HAP-1 (cell line): ENCODE measurements around the gene DIP2C.
"Not testable (repeated sequence)": the region's sequence is repeated elsewhere in the genome, so short reads cannot be mapped to it uniquely, and the experiment has no call there.

Experiments
- DNase-seq, 2 experiments: peaks; one replicate each; pipeline ENCODE4 v3.0.0-alpha.2; 2016 to 2020; ENCODE audit warnings: low spot score in 2 of 2
- H3K27me3 ChIP-seq: fragments of 250-450 bp; sonication (Bioruptor Pico); 2 replicates; pipeline ENCODE4 v1.5.1; 2020; ENCODE audit warnings: low read depth, mild to moderate bottlenecking, moderate library complexity
- H3K36me3 ChIP-seq: fragments of 250-450 bp; sonication (Bioruptor Pico); replicated peaks from 2 replicates; pipeline ENCODE4 v1.5.1; 2020; ENCODE audit warnings: mild to moderate bottlenecking
- H3K4me1 ChIP-seq: fragments of 250-450 bp; sonication (Bioruptor Pico); 2 replicates; pipeline ENCODE4 v1.5.1; 2020; ENCODE audit warnings: mild to moderate bottlenecking
- H3K4me3 ChIP-seq: fragments of 250-450 bp; sonication (Bioruptor Pico); 2 replicates; pipeline ENCODE4 v1.5.1; 2020; ENCODE audit warnings: mild to moderate bottlenecking, moderate library complexity
- H3K9me3 ChIP-seq: fragments of 250-450 bp; sonication (Bioruptor Pico); 2 replicates; pipeline ENCODE4 v1.5.1; 2020; ENCODE audit warnings: mild to moderate bottlenecking, moderate library complexity
- in situ Hi-C: fragments of 300-500 bp; cut with MboI; formaldehyde crosslinking; loops from 3 replicates; pipeline ENCODE4 v1.14.3; 2020; ENCODE audit warnings: low sequenced_read_pairs, inconsistent platforms, mixed read lengths

The DIP2C gene

DNA sequence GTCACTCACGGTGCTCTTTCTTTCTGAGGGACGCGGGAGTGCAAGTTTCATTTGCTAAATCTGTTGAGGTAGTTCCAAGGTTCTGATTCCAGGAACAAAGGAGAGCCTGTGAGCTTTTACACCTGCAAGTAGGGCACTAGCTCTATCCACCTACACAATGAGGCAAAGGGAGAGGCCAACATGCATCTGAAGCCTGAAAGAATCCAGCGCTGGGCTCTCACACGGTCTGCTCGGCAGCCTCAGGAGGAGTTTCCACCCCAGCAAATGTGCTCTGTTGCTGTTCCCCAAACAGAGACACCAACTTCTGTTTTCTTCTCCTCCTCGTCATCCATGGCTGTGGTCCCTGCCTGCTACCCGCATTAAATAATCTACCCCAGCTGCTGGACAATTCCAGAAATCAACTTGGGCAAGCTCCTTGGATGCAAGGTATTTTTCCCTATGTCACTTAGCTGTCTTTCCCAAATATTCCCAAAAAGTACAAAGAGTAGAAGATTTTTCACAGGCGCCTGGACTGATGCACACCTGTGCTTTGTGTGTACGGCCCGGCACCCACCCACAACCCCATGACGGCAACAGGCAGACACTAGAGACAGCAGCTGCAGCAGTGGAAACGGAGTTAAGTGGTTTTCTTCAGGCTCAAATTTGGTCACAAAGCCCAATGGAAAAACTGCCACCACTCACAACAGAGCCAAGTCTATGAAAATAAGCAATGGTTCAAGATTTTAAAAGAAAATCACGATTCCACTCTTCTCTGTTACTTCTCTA is 377.4 kb downstream of the DIP2C start:
- Histone ChIP-seq H3K4me1 (no peaks in the 10 kb centered on the region), H3K36me3 (no peaks in the 10 kb centered on the region), H3K9me3 (no peaks in the 10 kb centered on the region), H3K4me3 (no peak overlapping the region), H3K27me3 (no peaks in the 10 kb centered on the region)
- in situ Hi-C loops: no loop called here
- DNase-seq: no peak

DNA sequence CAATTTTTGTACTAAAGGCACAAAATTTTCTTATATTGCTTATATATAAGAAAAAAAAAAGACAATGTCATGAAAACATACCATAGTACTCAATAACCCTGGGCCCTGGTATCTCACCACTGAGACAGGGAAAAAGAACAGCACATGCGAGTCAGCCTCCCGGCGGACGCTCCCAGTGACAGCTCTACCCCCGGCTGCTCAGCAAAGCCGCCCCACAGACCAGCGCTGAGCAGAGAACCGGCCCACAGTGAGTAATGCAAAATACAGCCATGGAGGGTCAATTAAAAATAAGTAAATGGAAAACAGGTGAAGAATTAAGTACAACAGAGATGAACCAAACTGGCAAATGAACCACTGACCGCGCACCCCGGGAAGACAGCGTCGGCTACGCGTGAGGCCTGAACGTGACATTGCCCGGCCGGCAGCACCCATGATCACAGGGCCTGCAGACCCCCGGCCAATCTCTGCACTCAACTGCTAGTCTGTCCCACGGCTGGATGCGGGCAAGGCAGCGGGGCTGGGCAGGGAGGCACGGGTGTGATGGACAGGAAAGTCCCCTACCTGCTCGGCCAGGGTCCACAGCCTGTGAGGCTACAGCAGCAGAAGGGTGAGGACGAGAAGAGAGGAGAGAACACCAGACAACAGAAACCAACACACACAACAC is 378.4 kb downstream of the DIP2C start:
- DNase-seq: no peak
- Histone ChIP-seq H3K4me3 (no peak overlapping the region), H3K4me1 (no peaks in the 10 kb centered on the region), H3K36me3 (no peaks in the 10 kb centered on the region), H3K9me3 (no peaks in the 10 kb centered on the region), H3K27me3 (no peaks in the 10 kb centered on the region)
- in situ Hi-C loops: no loop called here

DNA sequence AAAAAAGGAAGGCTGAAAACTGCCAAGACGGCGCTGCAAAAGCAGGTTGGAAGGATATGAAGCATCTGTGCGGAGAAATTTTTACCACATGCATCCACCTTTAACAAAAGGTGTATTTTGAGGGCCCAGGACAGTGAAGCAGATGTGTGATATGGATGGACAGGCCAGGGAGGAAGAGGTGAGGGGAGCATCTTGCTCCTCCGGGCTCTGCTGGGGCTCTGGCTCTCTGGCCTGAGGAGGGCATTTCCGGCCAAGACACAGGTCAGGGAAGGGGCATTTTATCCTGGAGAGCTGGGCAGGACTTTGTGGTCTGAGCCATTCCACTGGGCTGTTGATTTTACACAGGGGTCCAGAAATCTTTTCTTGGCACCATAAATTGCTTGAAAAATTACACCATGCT is 379.1 kb downstream of the DIP2C start:
- Histone ChIP-seq H3K9me3 (no peaks in the 10 kb centered on the region), H3K27me3 (no peaks in the 10 kb centered on the region), H3K4me3 (no peak overlapping the region), H3K36me3 (no peaks in the 10 kb centered on the region), H3K4me1 (no peaks in the 10 kb centered on the region)
- in situ Hi-C loops: no loop called here
- no peak for DNase-seq

DNA sequence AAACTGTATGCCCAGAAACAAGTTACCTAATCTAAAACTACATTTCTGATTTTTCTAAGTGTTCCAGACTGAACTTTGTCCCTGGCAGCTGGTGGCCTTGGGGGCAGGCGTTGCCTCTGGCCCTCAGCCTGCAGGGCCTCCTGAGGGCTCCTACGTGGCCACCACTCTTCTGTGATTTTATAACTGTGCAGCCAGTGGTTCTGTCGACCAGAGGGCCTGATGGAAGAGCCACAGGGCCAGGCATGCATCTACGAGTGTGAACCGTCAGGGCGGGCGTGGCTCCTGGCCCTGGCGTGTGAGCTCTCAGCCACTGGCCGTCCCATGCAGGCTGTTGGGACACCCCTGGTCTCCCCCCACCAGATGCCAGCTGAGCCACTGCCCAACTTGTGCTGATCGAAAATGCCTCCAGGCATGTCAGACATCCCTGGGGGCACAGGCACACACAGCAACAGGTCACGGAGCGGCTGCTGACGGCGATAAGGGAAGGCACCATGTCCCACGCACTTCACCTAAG is 380.8 kb downstream of the DIP2C start:
- no peak overlapping the region for H3K4me3 ChIP-seq
- no peaks in the 10 kb centered on the region for H3K9me3 ChIP-seq
- DNase-seq: no peak
- no peaks in the 10 kb centered on the region for H3K4me1 ChIP-seq
- H3K27me3 ChIP-seq: no peaks in the 10 kb centered on the region
- in situ Hi-C loops: no loop called here
- H3K36me3 ChIP-seq: no peaks in the 10 kb centered on the region

DNA sequence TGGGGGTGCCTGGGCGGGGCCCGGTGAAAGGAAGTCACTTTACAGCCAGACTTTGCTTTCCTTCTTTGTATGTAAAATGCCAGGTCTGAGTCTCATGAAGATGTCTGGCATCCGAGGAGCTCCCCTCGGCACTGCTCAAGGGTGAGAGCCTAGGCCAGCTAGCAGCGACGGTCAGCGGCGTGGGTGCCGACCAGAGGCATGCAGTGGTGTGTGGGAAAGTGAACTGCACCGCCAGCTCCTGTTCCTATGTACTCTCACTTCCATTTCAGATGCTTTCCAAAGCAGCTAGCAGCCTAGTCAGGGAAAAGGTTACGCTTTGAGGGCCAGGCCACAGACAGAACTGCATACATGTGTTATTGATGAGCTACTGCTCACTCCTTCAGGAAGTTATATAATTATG is 381.4 kb downstream of the DIP2C start:
- in situ Hi-C loops: no loop called here
- Histone ChIP-seq H3K27me3 (no peaks in the 10 kb centered on the region), H3K4me3 (no peak overlapping the region), H3K4me1 (no peaks in the 10 kb centered on the region), H3K36me3 (no peaks in the 10 kb centered on the region), H3K9me3 (no peaks in the 10 kb centered on the region)
- no peak for DNase-seq

DNA sequence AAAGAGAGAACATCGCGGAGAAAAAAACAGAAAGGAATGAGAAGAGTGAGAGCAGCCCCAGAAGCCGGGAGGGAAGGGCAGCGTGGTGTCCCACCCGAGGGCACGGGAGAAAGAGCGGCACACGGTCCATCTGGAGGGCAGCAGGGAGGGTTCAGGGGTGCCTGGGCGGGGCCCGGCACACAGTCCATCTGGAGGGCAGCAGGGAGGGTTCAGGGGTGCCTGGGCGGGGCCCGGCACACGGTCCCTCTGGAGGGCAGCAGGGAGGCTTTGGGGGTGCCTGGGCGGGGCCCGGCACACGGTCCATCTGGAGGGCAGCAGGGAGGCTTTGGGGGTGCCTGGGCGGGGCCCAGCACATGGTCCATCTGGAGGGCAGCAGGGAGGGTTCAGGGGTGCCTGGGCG is 381.8 kb downstream of the DIP2C start:
- Histone ChIP-seq H3K4me1 (no peaks in the 10 kb centered on the region), H3K4me3 (no peak overlapping the region), H3K36me3 (no peaks in the 10 kb centered on the region), H3K27me3 (no peaks in the 10 kb centered on the region), H3K9me3 (no peaks in the 10 kb centered on the region)
- in situ Hi-C loops: no loop called here
- no peak for DNase-seq

DNA sequence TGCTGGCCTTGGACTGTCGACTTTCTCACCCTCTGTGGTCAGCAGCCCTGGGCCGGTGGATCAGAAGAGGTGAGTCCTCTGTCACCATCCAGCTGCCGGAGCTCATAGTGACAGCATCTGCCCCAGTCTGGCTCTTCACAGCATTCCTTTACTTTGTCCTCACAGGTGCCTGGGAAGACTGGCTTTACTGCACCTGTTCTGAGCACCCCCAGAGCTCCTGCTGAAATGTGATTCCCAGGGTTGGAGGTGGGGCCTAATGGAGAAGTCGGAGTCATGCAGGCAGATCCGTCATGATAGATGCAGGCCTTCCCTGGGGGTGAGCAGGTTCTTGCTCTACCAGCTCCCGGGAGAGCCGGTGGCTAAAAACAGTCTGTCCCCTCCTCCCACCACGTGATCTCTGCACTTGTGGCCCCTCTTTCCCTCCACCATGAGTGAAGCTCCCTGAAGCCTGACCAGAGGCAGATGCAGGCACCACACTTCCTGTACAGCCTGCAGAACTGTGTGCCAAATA is 382.7 kb downstream of the DIP2C start:
- Histone ChIP-seq H3K9me3 (no peaks in the 10 kb centered on the region), H3K4me1 (no peaks in the 10 kb centered on the region), H3K36me3 (no peaks in the 10 kb centered on the region), H3K4me3 (no peak overlapping the region), H3K27me3 (no peaks in the 10 kb centered on the region)
- in situ Hi-C loops: no loop called here
- DNase-seq: no peak

DNA sequence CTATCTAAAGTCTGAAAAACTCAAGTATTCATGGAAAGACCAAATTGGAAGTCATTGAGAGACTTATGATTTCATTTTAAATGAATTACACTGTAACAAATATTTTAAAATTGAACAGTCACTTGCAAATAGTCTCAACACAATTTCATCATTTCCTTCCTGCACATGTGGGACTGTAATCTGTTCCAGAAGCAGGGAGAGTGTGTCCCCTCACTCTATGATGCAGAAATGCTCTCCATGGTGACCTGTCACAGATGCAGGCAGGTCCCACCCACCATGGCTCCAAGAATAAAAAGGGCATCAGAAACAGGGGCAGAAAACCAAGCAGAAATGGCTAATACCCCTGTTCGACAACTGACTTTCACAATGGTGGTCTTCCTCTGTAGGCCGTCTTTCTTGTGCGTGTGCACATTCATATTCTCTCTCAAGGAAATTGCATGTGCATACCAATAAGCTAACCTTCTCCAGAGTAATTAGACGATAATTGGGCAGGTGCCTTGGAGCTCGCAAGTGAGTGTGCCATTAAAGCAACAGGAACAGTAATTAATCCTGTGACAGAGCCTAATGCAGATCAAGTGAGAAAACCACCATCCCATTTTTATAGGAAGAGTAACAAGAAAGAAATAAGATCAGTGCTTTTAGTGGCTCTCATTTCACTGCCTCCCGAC is 383.3 kb downstream of the DIP2C start:
- H3K36me3 ChIP-seq: no peaks in the 10 kb centered on the region
- in situ Hi-C loops: no loop called here
- no peak for DNase-seq

DNA sequence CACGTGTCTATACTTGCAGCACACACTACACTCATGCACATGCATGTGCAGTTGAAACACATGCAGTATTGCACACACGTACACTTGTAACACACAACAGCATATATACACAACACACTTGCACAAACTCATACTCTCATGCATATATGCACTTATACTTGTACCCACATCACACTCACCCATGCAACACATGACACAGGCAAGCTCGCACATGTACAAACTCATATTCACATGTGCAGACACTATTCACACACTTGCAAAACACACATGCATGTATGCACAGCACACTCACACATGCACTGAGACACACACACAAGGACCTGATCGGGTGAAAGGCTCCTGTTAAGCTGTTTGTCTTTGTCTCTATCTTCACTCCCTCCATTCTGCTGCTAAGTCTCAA is 384.4 kb downstream of the DIP2C start:
- no peaks in the 10 kb centered on the region for H3K9me3 ChIP-seq
- no peaks in the 10 kb centered on the region for H3K4me1 ChIP-seq
- H3K4me3 ChIP-seq: no peak overlapping the region
- DNase-seq: no peak
- in situ Hi-C loops: no loop called here
- no peaks in the 10 kb centered on the region for H3K27me3 ChIP-seq
- H3K36me3 ChIP-seq: no peaks in the 10 kb centered on the region

More for the DNA sequence above, 383.3 kb downstream of the DIP2C start:
- Histone ChIP-seq H3K9me3 (no peaks in the 10 kb centered on the region), H3K27me3 (no peaks in the 10 kb centered on the region), H3K4me3 (no peak overlapping the region), H3K4me1 (no peaks in the 10 kb centered on the region)

DNA sequence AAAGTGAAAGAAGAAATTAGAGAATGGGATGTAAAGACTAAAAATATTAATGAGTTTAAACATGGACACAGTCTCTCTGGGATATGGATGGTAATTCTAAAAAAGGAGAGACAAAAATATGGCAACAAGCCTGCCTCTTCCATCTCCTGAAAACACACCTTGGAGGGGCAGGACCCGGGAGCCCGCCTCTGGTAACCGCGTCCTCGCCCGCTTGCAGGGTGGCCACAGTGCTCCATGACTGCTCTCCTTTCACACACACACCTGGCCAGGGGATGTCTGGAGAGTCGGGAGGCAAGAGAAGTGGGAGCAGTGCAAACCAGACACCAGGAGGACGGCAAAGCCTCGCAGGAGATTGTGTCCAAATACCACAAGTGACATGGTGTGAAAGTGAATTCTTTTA is 387.9 kb downstream of the DIP2C start:
- H3K4me1 ChIP-seq: no peaks in the 10 kb centered on the region
- H3K36me3 ChIP-seq: no peaks in the 10 kb centered on the region
- no peaks in the 10 kb centered on the region for H3K27me3 ChIP-seq
- in situ Hi-C loops: no loop called here
- H3K9me3 ChIP-seq: no peaks in the 10 kb centered on the region
- no peak overlapping the region for H3K4me3 ChIP-seq
- DNase-seq: no peak

DNA sequence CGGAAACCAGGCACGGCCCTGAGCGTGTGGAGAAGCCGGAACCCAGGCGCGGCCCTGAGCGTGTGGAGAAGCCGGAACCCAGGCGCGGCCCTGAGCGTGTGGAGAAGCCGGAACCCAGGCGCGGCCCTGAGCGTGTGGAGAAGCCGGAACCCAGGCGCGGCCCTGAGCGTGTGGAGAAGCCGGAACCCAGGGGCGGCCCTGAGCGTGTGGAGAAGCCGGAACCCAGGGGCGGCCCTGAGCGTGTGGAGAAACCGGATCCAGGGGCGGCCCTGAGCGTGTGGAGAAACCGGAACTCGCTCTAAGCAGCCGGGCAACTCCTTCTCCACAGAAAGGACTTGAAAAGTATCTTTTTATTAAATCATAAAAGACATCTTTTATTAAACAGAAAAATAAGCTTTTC is 388.9 kb downstream of the DIP2C start:
- H3K27me3 ChIP-seq, in situ Hi-C loops, H3K36me3 ChIP-seq, H3K4me1 ChIP-seq, H3K4me3 ChIP-seq, DNase-seq, H3K9me3 ChIP-seq: not testable (repeated sequence)

DNA sequence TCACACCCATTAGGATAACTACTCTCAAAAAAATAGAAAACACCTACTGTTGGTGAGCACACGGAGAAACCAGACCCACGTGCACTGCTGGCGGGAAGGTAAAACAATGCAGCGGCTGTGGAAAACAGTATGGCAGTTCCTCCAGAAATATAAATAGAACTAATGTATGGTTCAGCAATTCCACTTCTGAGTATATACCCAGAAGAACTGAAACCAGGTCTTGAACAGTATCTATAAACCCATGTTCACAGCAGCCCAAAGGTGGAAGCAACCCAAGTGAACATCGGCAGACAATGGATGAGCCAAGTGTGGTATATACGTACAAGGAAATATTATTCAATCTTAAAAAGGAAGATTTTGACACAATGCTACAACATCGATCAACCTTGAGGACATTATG is 389.5 kb downstream of the DIP2C start:
- in situ Hi-C loops: no loop called here
- no peaks in the 10 kb centered on the region for H3K36me3 ChIP-seq
- no peaks in the 10 kb centered on the region; the same call in 1 of the 2 replicates for H3K4me1 ChIP-seq
- DNase-seq: no peak
- no peaks in the 10 kb centered on the region for H3K9me3 ChIP-seq
- H3K4me3 ChIP-seq: no peak overlapping the region
- no peaks in the 10 kb centered on the region for H3K27me3 ChIP-seq

DNA sequence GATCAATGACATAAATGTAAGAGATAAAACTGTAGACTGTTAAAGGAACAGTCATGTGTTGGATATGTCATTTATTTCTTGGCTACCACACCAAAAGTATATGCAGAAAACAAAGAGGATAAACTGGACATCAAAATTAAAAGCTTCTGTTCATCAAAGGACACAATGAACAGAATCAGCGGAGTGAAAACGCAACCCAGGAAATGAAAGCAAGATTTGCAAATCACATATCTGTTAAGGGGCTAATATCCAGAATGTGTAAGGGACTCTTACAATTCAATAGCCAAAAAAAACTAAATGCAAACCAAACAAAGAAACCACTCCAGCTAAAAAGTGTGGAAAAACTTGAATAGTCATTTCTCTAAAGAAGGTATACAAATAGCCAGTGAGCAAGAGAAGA is 390.0 kb downstream of the DIP2C start:
- Histone ChIP-seq H3K36me3 (no peaks in the 10 kb centered on the region), H3K9me3 (no peaks in the 10 kb centered on the region), H3K27me3 (no peaks in the 10 kb centered on the region), H3K4me3 (no peak overlapping the region), H3K4me1 (no peaks in the 10 kb centered on the region; the same call in 1 of the 2 replicates)
- in situ Hi-C loops: no loop called here
- DNase-seq: no peak

DNA sequence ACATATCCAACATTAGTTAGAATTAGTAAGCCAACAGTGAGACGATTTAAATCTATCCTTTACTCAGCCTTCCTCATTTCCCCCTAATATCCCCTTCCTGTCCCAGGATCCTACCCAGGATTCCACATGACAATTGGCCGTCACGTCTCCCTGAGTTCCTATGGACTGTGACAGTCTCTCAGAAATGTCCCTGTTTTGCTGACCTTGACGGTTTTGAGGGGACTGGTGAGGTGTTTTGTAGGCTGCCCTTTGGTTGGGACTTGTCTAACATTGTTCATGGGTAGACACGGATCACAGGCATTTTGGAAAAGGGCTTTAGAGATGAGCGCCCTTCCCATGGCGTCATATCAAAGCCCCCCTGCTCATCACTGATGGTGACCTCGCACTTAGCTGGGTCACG is 391.4 kb downstream of the DIP2C start:
- H3K4me1 ChIP-seq: no peaks in the 10 kb centered on the region; the same call in 1 of the 2 replicates

More for the DNA sequence above, 391.4 kb downstream of the DIP2C start:
- H3K4me3 ChIP-seq: no peak overlapping the region
- no peaks in the 10 kb centered on the region for H3K36me3 ChIP-seq
- H3K9me3 ChIP-seq: no peaks in the 10 kb centered on the region
- in situ Hi-C loops: no loop called here
- no peak for DNase-seq
- no peaks in the 10 kb centered on the region for H3K27me3 ChIP-seq
